AML-193 (cell line): ENCODE data around the gene TNFRSF4.

Experiments
- DNase-seq, 2 experiments: peaks; one replicate each; lab custom pipeline; 2025; lab: John Stamatoyannopoulos, UW

Gene TNFRSF4

DNA sequence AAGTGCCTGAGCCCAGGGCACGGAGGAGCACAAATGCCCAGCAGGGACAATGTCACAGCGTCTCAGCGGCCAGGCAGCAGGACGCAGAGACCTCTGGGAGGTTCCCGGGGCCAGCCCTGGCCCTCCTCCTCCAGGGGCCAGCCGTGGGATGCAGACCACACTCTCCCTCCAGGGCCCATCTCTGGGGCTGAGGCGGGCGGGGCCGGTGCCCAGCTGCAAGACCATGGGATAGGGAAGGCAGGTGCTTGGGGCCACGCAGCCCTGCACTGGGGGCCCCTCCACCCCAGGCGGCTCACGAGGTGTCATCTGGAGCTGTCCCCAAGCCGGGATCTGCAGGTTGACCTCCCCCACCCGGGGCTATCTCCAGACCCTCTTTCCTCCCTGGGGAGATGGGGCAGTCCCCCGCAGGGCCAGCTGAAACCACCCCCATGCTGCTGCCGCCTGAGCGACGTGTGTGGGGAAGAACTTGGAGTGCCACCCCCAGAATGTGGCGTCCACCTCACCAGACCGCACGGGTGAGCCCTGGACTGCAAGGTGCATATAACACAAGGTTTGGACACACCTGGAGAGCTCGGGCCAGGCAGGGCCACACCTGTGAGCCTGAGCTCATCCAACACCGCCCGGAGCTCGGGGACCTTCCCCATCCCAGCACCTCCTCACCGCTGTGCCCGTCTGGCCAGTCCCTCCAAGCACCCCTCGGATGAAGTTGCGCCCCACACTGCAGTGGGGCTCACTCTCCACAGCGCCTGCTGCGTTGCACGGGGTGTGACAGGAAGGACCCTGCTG, 44.3 kb downstream of the TNFRSF4 start:
- DNase-seq = no peak

DNA sequence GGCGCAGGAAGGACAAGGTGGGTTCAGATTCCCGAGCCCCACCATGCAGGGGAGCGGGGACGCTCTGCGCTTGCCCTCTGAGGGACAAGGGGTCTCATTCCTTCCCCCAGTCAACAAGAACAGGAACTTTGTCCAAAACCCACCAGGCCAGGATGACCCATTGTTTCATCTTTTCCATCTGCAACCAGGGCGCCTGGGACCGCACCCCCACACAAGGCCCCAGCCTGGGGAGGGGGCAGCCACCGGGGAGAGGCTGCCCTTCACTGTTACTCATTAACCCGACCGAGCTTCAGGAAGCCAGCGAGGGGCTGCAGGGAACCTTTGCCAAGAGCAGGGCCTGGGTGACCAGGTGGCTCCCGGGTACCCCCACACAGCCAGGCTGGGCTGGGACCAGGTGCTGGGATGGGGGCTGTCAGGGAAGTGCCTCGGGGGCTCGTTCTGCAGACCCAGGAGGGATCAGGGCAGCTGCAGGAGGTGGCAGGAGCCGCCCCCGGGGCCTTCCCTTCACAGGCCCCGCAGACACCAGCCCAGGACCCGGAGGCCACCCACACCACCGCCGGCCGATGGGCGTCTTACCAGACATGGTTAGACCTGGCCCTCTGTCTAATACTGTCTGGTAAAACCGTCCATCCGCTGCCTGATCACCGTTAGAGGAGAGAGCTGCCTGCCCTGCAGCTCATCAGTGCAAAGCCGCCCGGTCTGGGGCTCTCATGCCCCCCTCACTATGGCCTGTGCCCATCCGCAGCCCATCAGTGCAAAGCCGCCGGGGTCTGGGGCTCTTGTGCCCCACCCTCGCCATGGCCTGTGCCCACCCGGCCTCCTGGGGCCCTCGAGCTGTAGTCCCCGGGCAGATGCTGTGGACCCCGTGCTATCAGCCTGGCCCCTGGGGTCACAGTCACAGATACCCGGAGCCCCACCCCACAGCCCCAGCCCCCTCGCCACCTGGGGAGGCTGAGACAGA, 45.2 kb downstream of the TNFRSF4 start:
- no peak for DNase-seq

DNA sequence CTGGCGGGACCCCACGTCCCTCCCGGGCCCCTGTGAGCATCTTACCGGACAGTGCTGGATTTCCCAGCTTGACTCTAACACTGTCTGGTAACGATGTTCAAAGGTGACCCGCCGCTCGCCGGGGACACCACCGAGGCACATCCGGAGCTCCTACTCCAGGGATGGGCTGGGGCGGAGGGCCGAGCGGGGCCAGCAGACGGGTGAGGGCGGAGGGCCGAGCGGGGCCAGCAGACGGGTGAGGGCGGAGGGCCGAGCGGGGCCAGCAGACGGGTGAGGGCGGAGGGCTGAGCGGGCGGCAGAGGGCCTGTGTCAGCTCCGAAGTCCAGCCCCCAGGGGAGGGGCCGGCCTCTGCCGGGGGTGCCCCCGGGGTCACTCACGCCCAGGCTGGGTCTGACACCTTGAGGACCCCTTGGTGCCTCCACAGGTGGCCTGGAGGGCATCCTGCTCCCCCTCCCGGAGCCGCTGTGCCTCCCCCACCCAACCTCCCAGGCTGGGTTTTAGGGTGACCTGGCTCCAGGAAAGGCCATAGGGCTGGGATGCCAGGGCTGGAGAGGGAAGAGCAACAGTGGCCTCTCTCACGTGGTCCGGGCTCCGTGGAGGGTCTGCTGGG, 46.0 kb downstream of the TNFRSF4 start:
- no peak for DNase-seq

DNA sequence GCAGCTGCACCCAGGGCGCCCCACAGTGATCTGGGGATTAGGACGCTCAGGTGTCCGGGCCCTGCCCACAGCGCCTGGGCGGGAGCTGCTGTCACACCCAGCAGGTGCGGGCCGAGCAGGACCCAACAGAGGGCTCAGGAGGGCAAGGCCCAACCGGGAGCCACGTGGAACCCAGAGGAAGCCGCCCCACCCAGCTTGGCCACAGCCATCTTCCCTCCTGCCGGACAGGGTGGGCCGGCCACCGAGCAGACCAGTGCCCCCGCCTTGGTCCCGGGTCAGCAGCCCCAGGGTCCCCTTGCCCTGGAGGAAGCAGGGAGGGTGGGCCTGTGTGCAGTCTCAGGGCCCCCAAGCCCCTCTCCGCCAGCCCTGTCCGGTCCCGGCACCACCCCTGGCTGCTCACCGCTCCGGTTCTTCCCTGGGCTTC, 46.5 kb downstream of the TNFRSF4 start:
- no peak for DNase-seq

DNA sequence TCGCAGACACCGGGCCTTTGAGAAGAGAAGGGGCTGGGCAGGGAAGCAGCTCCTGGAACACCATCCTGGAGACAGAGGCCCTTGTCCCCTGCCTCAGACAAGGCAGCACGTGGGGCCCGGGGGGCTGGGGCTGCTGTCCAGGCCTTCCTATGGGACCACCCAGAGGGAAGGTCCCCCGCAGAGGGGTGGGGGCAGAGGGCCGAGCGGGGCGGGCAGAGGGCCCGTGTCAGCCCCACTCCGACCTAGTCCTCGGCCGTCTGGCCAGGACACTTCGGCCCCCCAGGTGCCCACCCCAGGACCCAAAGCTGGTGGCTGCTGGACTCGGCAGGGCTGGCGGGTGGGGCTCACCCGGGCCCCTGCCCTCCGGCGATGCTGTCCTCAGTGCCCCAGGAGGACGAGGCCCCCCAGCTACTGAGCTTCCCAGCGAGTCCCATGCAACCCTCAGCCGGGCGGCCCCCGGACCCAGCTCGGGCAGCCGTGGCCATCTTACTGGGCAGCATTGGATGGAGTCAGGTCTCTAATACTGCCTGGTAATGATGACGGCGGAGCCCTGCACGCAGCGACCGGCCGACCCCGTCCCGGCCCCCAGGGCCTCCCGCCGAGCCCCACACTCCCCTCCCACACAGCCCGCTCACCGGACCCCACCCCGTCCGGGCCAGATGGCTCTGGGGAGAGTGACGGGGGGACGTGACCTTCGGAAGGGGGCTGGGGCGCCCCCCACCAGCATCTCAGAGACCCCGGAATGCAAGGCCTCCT, 47.1 kb downstream of the TNFRSF4 start:
- no peak for DNase-seq

DNA sequence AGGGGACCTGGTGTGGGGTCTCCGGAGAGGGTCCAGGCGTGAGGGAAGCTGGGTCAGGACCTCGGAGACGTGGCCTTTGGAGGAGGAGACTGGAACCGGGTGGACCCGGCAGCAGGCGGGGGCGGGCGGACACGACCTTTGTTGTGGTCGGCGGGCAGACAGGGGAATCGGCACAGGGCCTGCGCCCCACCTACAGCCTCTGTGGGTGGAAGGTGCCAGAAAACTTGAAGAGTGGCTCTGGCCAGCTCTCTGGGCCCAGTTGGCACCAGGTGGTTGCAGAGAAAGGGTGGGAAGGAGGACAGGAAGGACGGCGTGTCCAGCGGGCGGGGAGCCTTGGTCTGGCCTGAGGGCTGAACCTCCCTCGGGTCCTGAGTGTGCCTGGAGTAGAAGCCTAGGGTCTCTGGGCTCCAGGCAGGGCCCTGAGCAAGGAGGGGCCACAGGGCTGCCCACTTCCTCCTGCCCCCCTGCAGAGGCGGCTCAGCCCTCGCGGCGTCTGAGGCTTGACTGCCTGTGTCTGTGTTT, 48.0 kb downstream of the TNFRSF4 start:
- DNase-seq = no peak

DNA sequence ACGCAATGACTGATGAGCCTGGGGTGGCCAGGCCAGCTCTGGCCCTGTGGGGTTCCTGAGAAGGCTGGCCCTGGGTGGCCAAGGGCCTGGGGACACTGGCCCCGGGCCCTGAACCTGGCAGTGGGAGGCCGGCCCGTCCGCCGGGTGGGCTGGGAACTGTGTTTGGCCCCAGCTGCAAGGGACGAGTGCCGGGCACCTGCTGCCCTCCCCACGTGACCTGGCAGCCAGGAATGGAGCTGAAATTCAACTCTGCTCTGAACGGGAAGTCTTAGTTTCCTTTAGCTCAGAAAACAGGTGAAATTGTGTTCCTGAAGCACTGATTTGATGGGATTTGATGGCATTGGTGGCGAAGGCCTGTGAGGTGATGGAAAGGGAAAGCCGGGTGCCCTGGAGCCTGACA, 48.5 kb downstream of the TNFRSF4 start:
- no peak for DNase-seq

DNA sequence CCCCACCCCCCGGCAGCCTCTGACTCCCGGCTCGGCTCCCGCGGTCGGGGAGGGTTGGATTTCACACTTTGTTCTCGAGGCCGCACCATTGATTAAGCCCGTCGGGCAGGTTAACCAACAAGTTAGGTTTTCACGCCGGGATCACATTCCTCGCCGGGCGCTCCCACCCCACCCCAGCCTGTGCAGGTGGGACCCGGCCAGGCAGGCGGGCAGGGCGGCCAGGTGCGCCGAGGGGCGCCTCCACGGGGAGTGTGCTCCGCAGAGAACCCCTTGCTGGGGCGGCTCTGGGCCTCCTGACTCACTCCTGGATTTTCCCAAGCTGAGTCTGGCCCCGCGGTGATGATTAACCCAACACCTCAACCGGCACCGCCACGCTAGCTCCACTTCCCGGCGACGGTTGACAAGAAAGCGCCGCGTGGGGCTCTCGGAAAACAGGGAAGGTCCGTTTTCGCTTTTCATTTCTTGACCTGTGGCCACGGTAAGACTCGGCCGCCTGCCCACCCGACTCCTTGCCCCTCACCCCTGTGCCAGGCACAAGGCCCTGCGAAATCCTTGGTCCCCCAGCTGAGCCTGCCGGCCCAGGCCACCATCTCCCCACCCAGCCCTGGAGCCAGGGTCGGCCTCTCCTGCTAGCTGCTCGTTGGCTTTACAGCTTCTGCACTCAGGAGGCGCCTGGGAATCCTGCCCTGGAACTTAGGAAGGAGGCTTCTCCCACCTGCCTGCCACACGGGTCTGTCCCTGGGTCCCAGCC, 49.1 kb downstream of the TNFRSF4 start:
- DNase-seq = no peak

DNA sequence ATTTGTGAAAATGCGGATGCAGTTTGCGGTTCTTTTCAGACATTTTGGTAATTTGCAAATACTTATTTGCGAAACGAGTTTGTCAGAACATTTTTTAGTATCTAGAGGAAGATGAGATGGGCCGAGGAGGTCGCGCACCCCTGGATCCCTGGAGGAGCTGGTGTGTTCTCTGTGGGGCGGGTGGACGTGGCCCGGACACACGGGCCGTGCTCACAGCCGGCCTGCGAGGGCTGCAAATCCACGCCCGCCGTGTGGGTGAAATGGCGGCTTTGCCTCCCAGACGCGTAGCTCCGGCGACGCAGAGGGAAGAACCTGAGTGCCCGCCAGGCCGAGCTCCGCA, 49.6 kb downstream of the TNFRSF4 start:
- DNase-seq = no peak

DNA sequence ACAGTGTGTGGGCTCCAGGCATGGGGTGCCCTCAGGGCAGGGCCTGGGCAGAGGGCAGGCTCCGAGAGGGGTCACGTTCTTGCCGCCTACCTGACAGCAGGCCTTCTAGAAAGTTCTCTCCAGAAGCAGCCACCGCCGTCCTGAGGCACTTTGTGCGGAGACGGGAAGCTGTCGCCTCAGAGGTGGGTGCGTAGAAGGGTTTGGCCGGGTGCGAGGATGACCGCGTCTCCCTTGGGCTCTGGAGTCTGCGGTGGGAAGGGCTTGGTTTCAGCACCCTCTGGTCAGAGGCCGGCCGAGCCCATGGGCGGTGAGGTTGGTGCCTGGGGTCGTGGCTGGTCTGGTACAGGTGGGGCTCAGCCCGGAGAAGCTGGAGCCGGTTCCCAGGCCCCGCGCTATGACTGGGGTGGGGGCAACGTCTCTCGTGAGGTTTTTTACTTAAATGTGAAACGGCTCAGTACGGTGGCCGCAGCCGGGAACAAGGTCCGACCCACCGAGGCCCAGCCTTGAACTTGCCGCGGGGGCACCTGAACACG, 50.3 kb downstream of the TNFRSF4 start:
- no peak for DNase-seq

DNA sequence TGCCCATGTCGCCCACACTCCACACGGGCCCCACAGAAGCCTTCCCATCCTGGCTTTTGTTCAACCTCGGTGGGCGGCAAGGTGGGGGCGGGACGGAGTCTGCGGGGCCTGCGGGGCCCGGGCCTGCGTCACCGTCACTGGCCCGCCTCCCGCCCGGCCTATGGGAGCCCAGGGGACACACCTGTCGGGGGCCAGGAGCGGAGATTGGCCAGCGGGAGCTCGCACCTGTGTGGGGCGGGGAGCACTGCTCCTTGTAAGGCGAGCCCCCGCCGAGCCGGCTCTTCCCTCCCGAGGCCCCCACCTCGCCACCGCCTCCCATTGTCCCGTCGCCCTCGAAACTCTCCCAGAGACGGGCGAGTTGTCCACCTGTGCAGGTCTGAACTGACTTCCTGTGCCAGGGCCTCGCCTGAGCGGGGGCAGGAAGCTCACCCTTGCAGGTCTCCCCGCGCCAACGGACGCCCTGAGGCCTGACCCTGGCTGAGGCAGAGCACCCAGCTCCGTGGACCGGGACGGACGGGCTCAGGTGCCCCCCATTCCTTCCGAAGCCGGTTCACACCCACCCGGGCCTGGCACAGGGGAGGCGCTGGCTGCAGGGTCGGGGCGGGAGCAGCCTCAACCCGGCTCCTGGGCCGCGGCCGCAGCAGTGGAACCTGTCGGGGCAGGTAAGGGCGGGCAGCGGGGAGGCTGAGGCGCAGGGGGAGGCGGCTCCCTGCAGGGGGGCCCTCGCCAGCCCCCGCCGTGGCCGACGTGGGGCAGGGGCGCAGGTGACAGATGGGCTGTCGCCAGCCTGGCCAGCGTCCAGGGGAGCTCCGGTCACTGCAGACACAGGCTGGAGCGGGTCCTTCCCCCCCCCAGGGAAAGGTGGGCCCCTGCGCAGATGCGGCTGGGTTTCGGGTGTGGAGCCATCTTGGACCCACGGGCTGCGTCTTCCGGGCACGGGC, 51.1 kb downstream of the TNFRSF4 start:
- DNase-seq = no peak

DNA sequence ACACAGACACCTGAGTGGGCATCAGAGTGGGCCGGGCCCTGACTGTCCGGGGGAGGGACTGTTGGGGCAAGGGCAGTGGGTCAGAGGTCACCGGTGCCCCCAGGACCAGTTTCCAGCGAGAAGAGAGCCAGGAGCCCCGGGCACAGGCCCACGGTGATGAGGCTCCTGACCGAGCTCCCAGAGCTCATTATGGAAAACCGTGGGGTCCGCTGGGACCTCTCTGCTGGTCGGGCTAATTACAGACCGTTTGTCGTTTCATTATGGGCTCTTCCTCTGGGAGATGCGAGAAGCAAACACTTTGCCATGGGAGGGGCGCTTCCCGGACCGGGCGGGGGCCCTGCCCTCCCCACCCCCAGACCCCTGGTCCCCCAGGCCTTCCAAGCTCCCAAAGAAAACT, 52.3 kb downstream of the TNFRSF4 start:
- no peak for DNase-seq
